Globus pallidus (tissue), 1 donor: ENCODE results near the gene AGXT2.
"Not testable (repeated sequence)": the region's sequence is repeated elsewhere in the genome, so short reads cannot be mapped to it uniquely, and the experiment has no call there.

Source experiments
- DNase-seq: peaks from one replicate; pipeline ENCODE4 v3.0.0-alpha.2; 2015; ENCODE audit warnings: low spot score

Gene AGXT2

GRCh38 chr5:35012796-35013195, 35.0 kb downstream of the AGXT2 start:
- DNase-seq: no peak

- DNase-seq: no peak
Measured at GRCh38 chr5:35012365-35012764, 35.4 kb downstream of the AGXT2 start.

GRCh38 chr5:35010676-35011075, 37.1 kb downstream of the AGXT2 start:
- no peak for DNase-seq

GRCh38 chr5:35009657-35010056, 38.1 kb downstream of the AGXT2 start:
- no peak for DNase-seq

GRCh38 chr5:35009019-35009418, 38.7 kb downstream of the AGXT2 start:
- no peak for DNase-seq

- DNase-seq: no peak
Measured at GRCh38 chr5:35004771-35005170, 43.0 kb downstream of the AGXT2 start.

- no peak for DNase-seq
Measured at GRCh38 chr5:35004200-35004599, 43.5 kb downstream of the AGXT2 start.

- peak; percentile 43 for DNase-seq
Measured at GRCh38 chr5:35003018-35003957, 44.5 kb downstream of the AGXT2 start.

- no peak for DNase-seq
Measured at GRCh38 chr5:35002459-35002858, 45.3 kb downstream of the AGXT2 start.

- DNase-seq: no peak
Measured at GRCh38 chr5:35001842-35002241, 45.9 kb downstream of the AGXT2 start.

GRCh38 chr5:34998058-34998789, 49.5 kb downstream of the AGXT2 start:
- no peak for DNase-seq

- DNase-seq: no peak
Measured at GRCh38 chr5:34996261-34996660, 51.5 kb downstream of the AGXT2 start.

GRCh38 chr5:34993951-34994350, 53.8 kb downstream of the AGXT2 start:
- DNase-seq: no peak

- no peak for DNase-seq
Measured at GRCh38 chr5:34991486-34992238, 56.1 kb downstream of the AGXT2 start.

GRCh38 chr5:34986965-34987364, 60.8 kb downstream of the AGXT2 start:
- no peak for DNase-seq

- no peak for DNase-seq
Measured at GRCh38 chr5:34982823-34983222, 64.9 kb downstream of the AGXT2 start.

GRCh38 chr5:34978681-34979080, 69.1 kb downstream of the AGXT2 start:
- DNase-seq: no peak

- no peak for DNase-seq
Measured at GRCh38 chr5:34977934-34978613, 69.7 kb downstream of the AGXT2 start.

GRCh38 chr5:34976347-34976746, 71.4 kb downstream of the AGXT2 start:
- DNase-seq: no peak

- not testable (repeated sequence) for DNase-seq
Measured at GRCh38 chr5:34971655-34972054, 76.1 kb downstream of the AGXT2 start.

- DNase-seq: no peak
Measured at GRCh38 chr5:34970552-34970951, 77.2 kb downstream of the AGXT2 start.

GRCh38 chr5:34968258-34968657, 79.5 kb downstream of the AGXT2 start:
- DNase-seq: no peak
